ENCODE data around the gene OR6C65. TPM values are rescaled to one million over a fixed set of nuclear protein-coding genes. Genes with fewer than 3 reads are reported as not detected.
"Not testable (repeated sequence)": the region's sequence is repeated elsewhere in the genome, so short reads cannot be mapped to it uniquely, and the experiment has no call there.

The OR6C65 gene
- total RNA-seq, 1 donor from 2014 or later = not detected

- peaks cover 31% of the 10 kb centered on the region for H3K27me3 Mint-ChIP-seq (ENCODE audit: low read depth)
- DNase-seq (ENCODE audit: low spot score); H3K4me1 Mint-ChIP-seq (ENCODE audit: low read depth); intact Hi-C loops (cut with micrococcal nuclease); H3K27ac Mint-ChIP-seq; H3K9me3 Mint-ChIP-seq; H3K4me3 Mint-ChIP-seq (ENCODE audit: low read depth); H3K36me3 Mint-ChIP-seq (ENCODE audit: low read depth): not testable (repeated sequence)
Observed at GRCh38 chr12:55414889-55415288, 14.6 kb downstream of the OR6C65 start.

- intact Hi-C loops (cut with micrococcal nuclease) = no loop called here
- no peaks in the 10 kb centered on the region for H3K36me3 Mint-ChIP-seq (ENCODE audit: low read depth)
- H3K27me3 Mint-ChIP-seq (ENCODE audit: low read depth) = peaks cover 32% of the 10 kb centered on the region
- H3K4me3 Mint-ChIP-seq (ENCODE audit: low read depth) = no peak overlapping the region
- no peak for DNase-seq (ENCODE audit: low spot score)
- H3K4me1 Mint-ChIP-seq (ENCODE audit: low read depth) = no peaks in the 10 kb centered on the region
- no peaks in the 10 kb centered on the region for H3K9me3 Mint-ChIP-seq
- H3K27ac Mint-ChIP-seq = no peak overlapping the region
Observed at GRCh38 chr12:55416961-55417360, 16.6 kb downstream of the OR6C65 start.

GRCh38 chr12:55420307-55420962 is 20.1 kb downstream of the OR6C65 start:
- intact Hi-C loops (cut with micrococcal nuclease) = no loop called here
- H3K9me3 Mint-ChIP-seq = no peaks in the 10 kb centered on the region
- H3K4me3 Mint-ChIP-seq (ENCODE audit: low read depth) = no peak overlapping the region
- DNase-seq (ENCODE audit: low spot score) = no peak
- no peak overlapping the region for H3K27ac Mint-ChIP-seq
- peaks cover 24% of the 10 kb centered on the region for H3K27me3 Mint-ChIP-seq (ENCODE audit: low read depth)
- H3K36me3 Mint-ChIP-seq (ENCODE audit: low read depth) = no peaks in the 10 kb centered on the region
- H3K4me1 Mint-ChIP-seq (ENCODE audit: low read depth) = no peaks in the 10 kb centered on the region

GRCh38 chr12:55425954-55426353 is 25.6 kb downstream of the OR6C65 start, which contains the start of gene OR6C76:
Gene OR6C76 (plus strand): TSS chr12:55426254. CDS start chr12:55426254, 0 bp downstream.
- no peaks in the 10 kb centered on the region for H3K36me3 Mint-ChIP-seq (ENCODE audit: low read depth)
- intact Hi-C loops (cut with micrococcal nuclease) = no loop called here

GRCh38 chr12:55428331-55429243 is 28.3 kb downstream of the OR6C65 start:
- Mint-ChIP-seq H3K4me1 (ENCODE audit: low read depth) (no peaks in the 10 kb centered on the region), H3K4me3 (ENCODE audit: low read depth) (no peak overlapping the region), H3K36me3 (ENCODE audit: low read depth) (no peaks in the 10 kb centered on the region), H3K27me3 (ENCODE audit: low read depth) (no peaks in the 10 kb centered on the region), H3K9me3 (no peaks in the 10 kb centered on the region), H3K27ac (no peak overlapping the region)
- no peak for DNase-seq (ENCODE audit: low spot score)
- intact Hi-C loops (cut with micrococcal nuclease) = no loop called here

More at GRCh38 chr12:55425954-55426353, 25.6 kb downstream of the OR6C65 start, which contains the start of gene OR6C76:
- H3K4me1 Mint-ChIP-seq (ENCODE audit: low read depth) = no peaks in the 10 kb centered on the region
- DNase-seq (ENCODE audit: low spot score) = no peak
- no peak within 1 kb of the TSS for H3K27ac Mint-ChIP-seq
- H3K9me3 Mint-ChIP-seq = no peaks in the 10 kb centered on the region
- H3K27me3 Mint-ChIP-seq (ENCODE audit: low read depth) = peaks cover under 1% of the 10 kb centered on the region
- no peak within 1 kb of the TSS for H3K4me3 Mint-ChIP-seq (ENCODE audit: low read depth)

DNA sequence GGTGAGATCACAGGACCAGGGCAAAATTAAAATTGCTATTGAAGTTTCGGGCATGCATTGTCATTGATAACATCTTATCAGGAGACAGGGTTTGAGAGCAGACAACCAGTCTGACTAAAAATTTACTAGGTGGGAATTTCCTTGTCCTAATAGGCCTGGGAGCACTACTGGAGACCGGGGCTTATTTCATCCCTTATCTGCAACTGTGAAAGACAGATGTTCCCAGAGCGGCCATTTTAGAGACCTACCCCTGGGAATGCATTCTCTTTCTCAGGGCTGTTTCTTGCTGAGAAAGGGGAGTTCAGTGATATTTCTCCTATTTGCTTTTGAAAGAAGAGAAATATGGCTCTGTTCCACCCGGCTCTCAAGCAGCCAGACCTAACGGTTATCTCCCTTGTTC is 40.9 kb downstream of the OR6C65 start:
- intact Hi-C loops (cut with micrococcal nuclease); H3K9me3 Mint-ChIP-seq; DNase-seq (ENCODE audit: low spot score); H3K27ac Mint-ChIP-seq; H3K4me1 Mint-ChIP-seq (ENCODE audit: low read depth); H3K4me3 Mint-ChIP-seq (ENCODE audit: low read depth); H3K27me3 Mint-ChIP-seq (ENCODE audit: low read depth); H3K36me3 Mint-ChIP-seq (ENCODE audit: low read depth): not testable (repeated sequence)

- no peak for DNase-seq (ENCODE audit: low spot score)
- Mint-ChIP-seq H3K4me1 (ENCODE audit: low read depth) (no peaks in the 10 kb centered on the region), H3K36me3 (ENCODE audit: low read depth) (no peaks in the 10 kb centered on the region), H3K4me3 (ENCODE audit: low read depth) (no peak within 1 kb of the TSS), H3K27ac (no peak within 1 kb of the TSS), H3K9me3 (no peaks in the 10 kb centered on the region), H3K27me3 (ENCODE audit: low read depth) (peaks cover 2% of the 10 kb centered on the region)
- intact Hi-C loops (cut with micrococcal nuclease) = no loop called here
Observed at GRCh38 chr12:55443776-55444175, 43.4 kb downstream of the OR6C65 start, which contains the start of gene OR6C2. Gene OR6C2 (plus strand): TSS chr12:55444076. CDS start chr12:55452214, 8,138 bp downstream.

DNA sequence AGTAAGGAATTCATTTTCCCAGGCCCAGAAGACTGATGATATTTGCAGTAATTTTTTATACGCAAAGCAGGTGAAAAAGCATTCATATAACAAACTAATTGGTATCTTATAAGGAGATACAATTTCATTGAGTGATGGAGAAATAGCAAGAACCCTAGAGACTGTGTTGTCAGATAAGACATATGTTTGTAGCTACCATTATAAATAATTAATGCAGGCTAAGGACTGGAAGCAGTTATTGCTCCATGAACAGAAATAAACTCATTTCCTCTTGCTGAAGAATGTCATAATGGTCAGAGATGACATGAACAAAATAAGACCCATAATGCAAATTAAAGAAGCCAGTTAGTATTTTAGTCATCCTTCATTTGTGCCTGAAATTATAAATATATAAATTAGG is 45.0 kb downstream of the OR6C65 start:
- H3K36me3 Mint-ChIP-seq (ENCODE audit: low read depth) = no peaks in the 10 kb centered on the region

DNA sequence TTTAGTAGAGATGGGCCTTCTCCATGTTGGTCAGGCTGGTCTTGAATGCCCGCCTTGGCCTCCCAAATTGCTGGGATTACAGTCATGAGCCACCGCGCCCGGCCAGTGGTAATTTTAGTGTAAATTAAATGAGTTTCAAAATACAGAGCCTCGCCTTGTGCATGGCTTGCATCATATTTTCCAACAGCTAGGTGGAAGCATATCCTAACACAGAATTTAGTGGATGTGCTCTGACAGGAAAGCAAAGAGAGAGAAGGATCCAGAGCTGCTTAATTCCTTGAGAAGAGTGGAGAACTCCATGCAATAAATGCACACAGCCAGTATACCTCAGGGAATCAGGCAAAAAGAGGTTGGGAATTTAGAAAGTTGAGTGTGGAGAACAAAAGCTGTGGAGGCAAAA is 46.0 kb downstream of the OR6C65 start:
- H3K4me3 Mint-ChIP-seq (ENCODE audit: low read depth) = no peak overlapping the region
- H3K9me3 Mint-ChIP-seq = no peaks in the 10 kb centered on the region
- H3K4me1 Mint-ChIP-seq (ENCODE audit: low read depth) = no peaks in the 10 kb centered on the region
- intact Hi-C loops (cut with micrococcal nuclease) = no loop called here
- DNase-seq (ENCODE audit: low spot score) = no peak
- no peak overlapping the region for H3K27ac Mint-ChIP-seq
- no peaks in the 10 kb centered on the region for H3K36me3 Mint-ChIP-seq (ENCODE audit: low read depth)
- peaks cover 2% of the 10 kb centered on the region for H3K27me3 Mint-ChIP-seq (ENCODE audit: low read depth)

More for the DNA sequence above, 45.0 kb downstream of the OR6C65 start:
- intact Hi-C loops (cut with micrococcal nuclease) = no loop called here
- no peaks in the 10 kb centered on the region for H3K9me3 Mint-ChIP-seq
- H3K27me3 Mint-ChIP-seq (ENCODE audit: low read depth) = peaks cover 2% of the 10 kb centered on the region
- H3K4me1 Mint-ChIP-seq (ENCODE audit: low read depth) = no peaks in the 10 kb centered on the region
- H3K4me3 Mint-ChIP-seq (ENCODE audit: low read depth) = no peak overlapping the region
- no peak overlapping the region for H3K27ac Mint-ChIP-seq
- no peak for DNase-seq (ENCODE audit: low spot score)

- Mint-ChIP-seq H3K9me3 (no peaks in the 10 kb centered on the region), H3K4me1 (ENCODE audit: low read depth) (no peaks in the 10 kb centered on the region), H3K27me3 (ENCODE audit: low read depth) (peaks cover 4% of the 10 kb centered on the region), H3K4me3 (ENCODE audit: low read depth) (no peak overlapping the region), H3K27ac (no peak overlapping the region), H3K36me3 (ENCODE audit: low read depth) (no peaks in the 10 kb centered on the region)
- intact Hi-C loops (cut with micrococcal nuclease) = no loop called here
- DNase-seq (ENCODE audit: low spot score) = no peak
Observed at GRCh38 chr12:55448825-55449224, 48.5 kb downstream of the OR6C65 start.

Other genes with a start within 250 kb of the OR6C65 start
- not detected in 2 replicates for gene OR10A7, start 179.5 kb upstream of the OR6C65 start, total RNA-seq
- gene OR6C74, start 155.9 kb upstream of the OR6C65 start, total RNA-seq = not detected in 2 replicates
- not detected in 2 replicates for gene OR6C6, start 104.0 kb upstream of the OR6C65 start, total RNA-seq
- gene OR6C1, start 86.2 kb upstream of the OR6C65 start, total RNA-seq = not detected in 2 replicates
- gene OR6C3, start 69.8 kb upstream of the OR6C65 start, total RNA-seq = not detected in 2 replicates
- gene OR6C75, start 37.6 kb upstream of the OR6C65 start, total RNA-seq = not detected in 2 replicates
- not detected in 2 replicates for gene OR6C76, start 25.7 kb downstream of the OR6C65 start, total RNA-seq
- not detected in 2 replicates for gene OR6C2, start 43.5 kb downstream of the OR6C65 start, total RNA-seq
- gene OR6C70, start 69.6 kb downstream of the OR6C65 start, total RNA-seq = 0.32 TPM in 1 of 2 replicates, not detected in the other
- gene OR6C68, start 91.8 kb downstream of the OR6C65 start, total RNA-seq = not detected in 2 replicates
- gene OR6C4, start 149.1 kb downstream of the OR6C65 start, total RNA-seq = not detected in 2 replicates
- 0.11 TPM in 1 of 2 replicates, not detected in the other for gene OR2AP1, start 171.9 kb downstream of the OR6C65 start, total RNA-seq
- not detected in 2 replicates for gene OR10P1, start 236.4 kb downstream of the OR6C65 start, total RNA-seq